Activated CD8-positive, alpha-beta memory T cell treated with anti-CD3 and anti-CD28 coated beads for 24 hours (primary cell): ENCODE results near the gene PDE4D.
"Not testable (repeated sequence)": the region's sequence is repeated elsewhere in the genome, so short reads cannot be mapped to it uniquely, and the experiment has no call there.

Source experiments
- DNase-seq: peaks from one replicate; pipeline ENCODE4 v3.0.0-alpha.2; 2020

Gene PDE4D

GRCh38 chr5:59798862-59799667 is 94.5 kb downstream of the PDE4D start:
- DNase-seq: no peak

GRCh38 chr5:59795141-59795540 is 98.4 kb downstream of the PDE4D start:
- no peak for DNase-seq

- DNase-seq: no peak
Observed at GRCh38 chr5:59792983-59793585, 100.4 kb downstream of the PDE4D start.

GRCh38 chr5:59791617-59792016 is 101.9 kb downstream of the PDE4D start:
- no peak for DNase-seq

GRCh38 chr5:59790776-59791475 is 102.6 kb downstream of the PDE4D start:
- no peak for DNase-seq

GRCh38 chr5:59790376-59790775 is 103.2 kb downstream of the PDE4D start:
- no peak for DNase-seq

GRCh38 chr5:59789894-59790293 is 103.6 kb downstream of the PDE4D start:
- no peak for DNase-seq

GRCh38 chr5:59789197-59789596 is 104.3 kb downstream of the PDE4D start:
- DNase-seq: no peak

GRCh38 chr5:59786334-59786805 is 107.2 kb downstream of the PDE4D start:
- DNase-seq: no peak

- DNase-seq: no peak
Observed at GRCh38 chr5:59785676-59786333, 107.7 kb downstream of the PDE4D start.

GRCh38 chr5:59784708-59785107 is 108.8 kb downstream of the PDE4D start:
- DNase-seq: not testable (repeated sequence)

- no peak for DNase-seq
Observed at GRCh38 chr5:59783264-59783663, 110.3 kb downstream of the PDE4D start.

GRCh38 chr5:59782856-59783255 is 110.7 kb downstream of the PDE4D start:
- DNase-seq: no peak

GRCh38 chr5:59779453-59779852 is 114.1 kb downstream of the PDE4D start:
- no peak for DNase-seq

- DNase-seq: no peak
Observed at GRCh38 chr5:59777028-59777427, 116.5 kb downstream of the PDE4D start.

- no peak for DNase-seq
Observed at GRCh38 chr5:59773294-59773693, 120.2 kb downstream of the PDE4D start.

- DNase-seq: no peak
Observed at GRCh38 chr5:59772757-59773156, 120.8 kb downstream of the PDE4D start.

GRCh38 chr5:59772206-59772605 is 121.3 kb downstream of the PDE4D start:
- DNase-seq: no peak

GRCh38 chr5:59770953-59771352 is 122.6 kb downstream of the PDE4D start:
- no peak for DNase-seq

GRCh38 chr5:59769832-59770231 is 123.7 kb downstream of the PDE4D start:
- DNase-seq: no peak

GRCh38 chr5:59769041-59769360 is 124.5 kb downstream of the PDE4D start:
- no peak for DNase-seq

GRCh38 chr5:59768152-59769040 is 125.1 kb downstream of the PDE4D start:
- no peak for DNase-seq
